HG03108 (cell line): Measurements from ENCODE around the gene SUGCT.
"Not testable (repeated sequence)": the region's sequence is repeated elsewhere in the genome, so short reads cannot be mapped to it uniquely, and the experiment has no call there.

ENCODE experiments used
- ATAC-seq: cut with Tn5 transposase; IDR thresholded peaks from one replicate; pipeline ENCODE4 v1.9.1; 2021; ENCODE audit warnings: moderate library complexity; ENCODE audit not compliant: unreplicated experiment

SUGCT gene

DNA sequence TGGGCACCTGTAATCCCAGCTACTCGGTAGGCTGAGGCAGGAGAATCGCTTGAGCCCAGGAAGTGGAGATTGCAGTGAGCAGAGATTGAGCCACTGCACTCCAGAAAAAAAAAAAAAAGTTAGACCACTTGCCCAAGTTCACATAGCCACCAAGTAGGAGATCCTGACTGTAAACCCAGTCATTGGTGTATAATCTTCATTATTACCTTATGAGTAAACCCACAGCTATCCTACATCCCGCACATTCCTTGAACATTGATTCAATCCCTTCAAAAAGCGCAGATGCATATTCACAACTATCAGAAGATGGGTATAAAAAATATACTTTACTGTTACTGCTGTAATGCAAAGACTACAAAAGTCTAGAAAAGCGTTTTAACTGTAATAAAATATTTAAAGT is 512.9 kb downstream of the SUGCT start:
- no peak for ATAC-seq

DNA sequence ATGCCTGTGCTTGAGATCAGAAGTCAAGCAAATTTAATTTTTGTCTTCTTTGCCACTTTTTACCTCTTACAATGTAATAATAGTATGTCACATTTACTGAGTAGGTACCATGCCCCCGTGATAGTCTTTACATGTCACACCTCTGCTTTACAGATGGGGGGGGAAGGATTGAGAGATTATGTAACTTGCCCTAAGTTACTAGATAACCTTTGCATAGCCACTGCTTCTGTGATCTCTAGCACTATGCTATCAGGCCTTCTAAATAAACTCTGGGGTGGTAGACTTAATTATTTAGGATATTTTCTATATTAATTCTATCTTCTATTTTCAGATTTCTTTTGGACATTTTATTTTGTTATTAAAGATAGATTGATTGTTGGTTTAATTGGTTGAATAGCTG is 514.4 kb downstream of the SUGCT start:
- no peak for ATAC-seq

DNA sequence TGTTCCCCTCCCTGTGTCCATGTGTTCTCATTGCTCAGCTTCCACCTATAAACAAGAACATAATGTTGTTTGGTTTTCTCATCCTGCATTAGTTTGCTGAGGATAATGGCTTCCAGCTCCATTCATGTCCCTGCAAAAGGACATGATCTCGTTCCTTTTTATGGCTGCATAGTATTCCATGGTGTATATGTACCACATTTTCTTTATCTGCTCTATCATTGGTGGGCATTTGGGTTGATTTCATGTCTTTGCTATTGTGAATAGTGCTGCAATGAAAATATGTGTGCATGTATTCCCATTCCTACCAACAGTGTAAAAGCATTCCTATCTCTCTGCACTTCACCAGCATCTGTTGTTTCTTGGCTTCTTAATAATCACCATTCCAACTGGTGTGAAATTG is 516.1 kb downstream of the SUGCT start:
- not testable (repeated sequence) for ATAC-seq

DNA sequence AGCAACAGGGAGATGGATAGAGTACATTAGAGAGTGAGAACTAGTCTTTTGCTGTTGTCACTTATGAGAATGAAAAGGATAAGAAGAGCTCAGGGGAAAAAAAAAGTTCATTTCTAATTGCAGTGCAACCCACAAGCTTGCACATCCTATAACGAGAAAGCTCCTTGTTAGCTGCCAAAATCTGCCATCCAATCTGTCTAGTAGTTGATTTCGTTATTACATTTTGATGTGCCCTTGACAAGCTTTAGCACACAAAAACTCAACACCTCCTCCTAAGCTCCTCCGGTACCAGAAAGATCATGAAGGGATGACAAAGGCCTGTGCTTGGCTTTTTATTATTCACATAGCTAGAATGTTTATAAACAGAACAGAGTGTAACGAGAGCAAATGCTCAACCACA is 519.4 kb downstream of the SUGCT start:
- ATAC-seq: no peak

DNA sequence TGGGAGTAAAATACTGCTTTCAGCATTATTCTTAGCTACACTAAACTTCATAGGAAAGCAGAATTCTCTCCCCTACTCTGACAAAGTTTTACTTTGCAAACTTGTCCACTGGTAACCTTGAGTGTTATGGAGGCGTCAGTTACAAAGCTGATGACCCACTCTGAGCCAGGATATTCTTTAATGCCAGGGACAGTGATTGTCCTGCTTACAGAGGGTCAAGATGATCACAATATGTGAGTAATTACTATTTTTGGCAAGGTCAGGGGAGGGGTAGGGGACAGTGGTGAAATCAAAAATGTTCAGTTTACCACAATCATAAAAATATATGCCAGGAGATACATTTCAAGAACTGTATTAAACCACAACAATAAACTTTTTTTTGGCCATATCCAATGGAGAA is 520.6 kb downstream of the SUGCT start:
- ATAC-seq: no peak

DNA sequence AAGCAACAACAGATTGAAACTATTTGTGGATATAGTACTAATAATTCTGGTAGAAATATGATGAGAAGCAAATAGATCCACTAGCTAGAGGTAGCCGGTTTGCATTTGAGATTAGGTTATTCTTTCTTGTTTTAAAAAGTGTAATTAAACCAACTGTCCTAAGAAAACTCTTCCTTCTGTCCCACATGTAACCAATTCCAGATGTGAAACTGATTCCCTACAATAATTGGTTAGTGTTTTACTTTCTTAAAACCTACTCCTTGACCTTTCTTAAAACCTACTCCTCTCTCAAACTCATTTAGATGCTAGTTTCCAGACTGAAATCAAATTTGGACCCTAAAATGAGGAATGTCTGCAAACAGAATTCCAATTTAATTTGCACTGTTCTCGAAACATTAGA is 521.5 kb downstream of the SUGCT start:
- no peak for ATAC-seq

DNA sequence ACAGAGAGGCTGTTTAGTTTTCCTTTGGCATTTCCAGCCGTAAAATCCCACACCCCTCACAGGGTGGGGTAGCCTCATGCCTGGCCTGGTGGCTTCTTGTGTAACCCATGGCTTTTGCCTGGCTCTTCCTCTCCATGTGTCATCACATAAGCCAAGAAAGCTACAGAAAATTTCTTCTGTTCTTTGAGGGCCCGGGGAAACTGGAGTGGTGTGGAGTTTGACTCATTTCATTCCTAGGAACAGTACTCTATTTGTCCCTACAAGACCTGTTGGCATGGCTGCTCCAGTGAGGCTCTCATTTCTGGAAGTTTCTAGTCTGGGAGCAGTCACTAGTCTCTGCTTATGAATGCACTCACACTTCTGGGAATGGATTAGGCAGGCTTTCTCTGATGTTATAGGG is 523.9 kb downstream of the SUGCT start:
- ATAC-seq: no peak

DNA sequence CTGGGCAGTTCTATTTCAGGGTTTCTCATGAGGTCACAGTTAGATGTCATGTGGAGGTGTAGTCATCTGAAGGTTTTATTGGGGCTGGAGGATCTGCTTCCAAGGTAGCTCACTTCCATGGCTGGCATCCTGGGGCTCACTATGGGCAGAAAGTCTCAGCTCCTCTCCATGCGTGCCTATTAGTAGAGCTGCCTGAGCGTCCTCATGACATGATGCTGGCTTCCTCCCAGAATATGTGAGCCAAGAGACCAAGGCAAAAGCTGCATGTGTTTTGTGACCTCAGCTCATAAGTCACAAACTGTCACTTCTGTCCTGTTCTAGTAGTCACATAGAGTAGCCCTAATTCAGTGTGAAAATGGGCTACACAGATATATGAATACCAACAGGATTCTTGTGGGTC is 524.4 kb downstream of the SUGCT start:
- ATAC-seq: no peak

DNA sequence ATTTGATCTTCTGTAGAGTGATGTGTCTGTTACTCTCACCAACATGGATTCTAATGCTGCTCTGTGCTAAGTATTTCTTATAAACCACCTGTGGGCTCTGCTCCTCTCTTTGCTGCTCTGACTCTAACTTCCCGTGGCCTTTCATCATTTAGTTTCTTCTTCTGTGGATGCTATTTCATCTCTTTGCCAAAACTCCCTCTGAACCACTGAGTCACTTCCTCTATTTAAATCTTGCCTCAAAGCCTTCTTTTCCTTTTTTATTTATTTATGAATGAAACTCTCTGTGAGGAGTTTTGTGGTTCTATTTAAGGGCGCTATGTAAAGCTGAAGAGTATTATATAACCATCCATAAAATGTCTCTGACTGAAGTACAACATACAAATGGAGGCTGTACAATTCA is 538.5 kb downstream of the SUGCT start:
- ATAC-seq: no peak

DNA sequence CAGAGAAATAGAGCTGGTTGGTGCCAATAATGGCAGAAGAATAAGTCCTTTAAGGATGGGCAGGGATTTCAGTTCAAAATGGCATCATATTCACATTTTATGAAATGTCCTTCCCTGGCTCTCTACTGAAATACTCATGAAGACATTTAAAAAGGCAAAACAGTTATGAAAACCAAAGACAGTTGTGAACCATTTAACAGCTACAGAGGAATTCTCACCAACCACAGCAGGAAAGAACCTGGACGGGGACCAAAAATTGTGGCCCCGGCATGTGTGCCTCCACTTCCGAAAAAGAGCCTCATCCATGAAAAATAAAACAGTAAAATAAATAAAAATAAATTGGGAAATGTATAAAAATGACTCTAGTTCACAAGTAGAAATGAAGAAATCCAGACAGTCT is 539.5 kb downstream of the SUGCT start:
- no peak for ATAC-seq

DNA sequence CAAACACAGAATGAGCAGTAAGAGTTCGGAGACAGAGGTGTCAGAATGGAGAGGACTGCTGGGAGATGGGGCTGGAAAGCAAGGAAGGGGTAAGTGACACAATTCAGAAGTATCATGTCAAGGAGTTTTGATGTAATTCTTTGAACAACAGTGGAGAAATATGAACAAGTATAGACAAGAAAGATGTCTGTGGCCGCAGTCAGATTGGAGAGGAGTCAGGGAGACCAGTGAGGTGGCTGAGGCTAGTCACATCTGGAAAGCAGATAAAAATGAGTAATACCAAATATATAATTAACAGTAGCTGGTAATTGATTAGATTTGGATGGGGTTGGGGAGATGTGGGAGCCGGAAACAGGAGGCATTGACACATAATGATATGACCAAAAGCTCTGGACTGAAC is 540.9 kb downstream of the SUGCT start:
- ATAC-seq: no peak

DNA sequence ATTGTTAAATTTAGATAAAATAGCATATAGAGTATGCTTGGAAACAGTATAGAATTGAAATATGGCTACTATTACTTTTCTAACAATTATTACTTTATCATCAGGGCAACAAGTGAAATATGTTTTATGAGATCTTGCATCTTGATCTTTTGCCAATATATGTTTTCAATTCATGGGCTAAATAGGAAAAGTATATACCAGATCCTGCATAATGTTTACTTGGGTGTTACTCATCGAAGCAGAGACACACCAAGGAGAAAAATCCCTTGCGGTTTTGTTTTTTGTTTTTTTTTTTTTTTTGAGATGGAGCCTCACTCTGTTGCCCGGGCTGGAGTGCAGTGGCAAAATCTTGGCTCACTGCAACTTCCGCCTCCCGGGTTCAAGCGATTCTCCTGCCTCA is 541.4 kb downstream of the SUGCT start:
- no peak for ATAC-seq

DNA sequence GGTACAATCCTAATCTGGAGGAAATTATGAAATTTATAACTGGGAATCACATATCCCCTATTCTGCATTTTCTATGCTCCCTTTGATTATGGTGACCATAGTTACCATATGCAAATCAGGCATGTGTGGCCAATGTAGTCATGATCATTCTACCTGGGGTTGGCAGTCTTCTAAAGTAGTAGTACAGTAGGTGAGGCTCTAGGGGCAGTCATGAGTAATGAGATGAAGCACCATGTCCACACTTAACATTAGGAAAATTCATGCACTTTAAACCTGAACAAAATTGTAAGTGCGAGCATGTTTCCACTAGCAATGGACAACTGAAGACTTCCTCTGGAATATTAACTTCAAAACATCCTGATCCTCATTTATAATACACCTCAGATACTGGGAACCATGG is 545.9 kb downstream of the SUGCT start:
- peak; percentile 63 for ATAC-seq

DNA sequence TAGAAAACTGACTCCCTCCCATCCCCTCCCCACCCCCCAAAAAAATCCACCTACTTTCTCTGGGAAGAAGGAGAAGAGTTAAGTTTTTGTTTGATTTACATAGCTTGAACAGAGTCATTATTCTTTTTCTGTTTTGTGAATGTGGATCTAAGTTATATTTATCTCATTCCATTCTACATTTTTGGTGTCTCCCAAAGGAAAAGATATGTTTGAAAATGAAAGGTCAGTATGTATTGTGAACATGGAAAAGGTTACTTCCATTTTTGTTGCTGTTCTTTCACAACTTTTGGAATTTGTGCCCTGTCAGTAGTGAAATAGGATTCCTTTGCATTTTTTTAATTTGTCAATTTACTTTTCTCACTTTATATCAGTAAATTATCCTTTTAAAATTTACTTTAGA is 547.9 kb downstream of the SUGCT start:
- ATAC-seq: no peak

DNA sequence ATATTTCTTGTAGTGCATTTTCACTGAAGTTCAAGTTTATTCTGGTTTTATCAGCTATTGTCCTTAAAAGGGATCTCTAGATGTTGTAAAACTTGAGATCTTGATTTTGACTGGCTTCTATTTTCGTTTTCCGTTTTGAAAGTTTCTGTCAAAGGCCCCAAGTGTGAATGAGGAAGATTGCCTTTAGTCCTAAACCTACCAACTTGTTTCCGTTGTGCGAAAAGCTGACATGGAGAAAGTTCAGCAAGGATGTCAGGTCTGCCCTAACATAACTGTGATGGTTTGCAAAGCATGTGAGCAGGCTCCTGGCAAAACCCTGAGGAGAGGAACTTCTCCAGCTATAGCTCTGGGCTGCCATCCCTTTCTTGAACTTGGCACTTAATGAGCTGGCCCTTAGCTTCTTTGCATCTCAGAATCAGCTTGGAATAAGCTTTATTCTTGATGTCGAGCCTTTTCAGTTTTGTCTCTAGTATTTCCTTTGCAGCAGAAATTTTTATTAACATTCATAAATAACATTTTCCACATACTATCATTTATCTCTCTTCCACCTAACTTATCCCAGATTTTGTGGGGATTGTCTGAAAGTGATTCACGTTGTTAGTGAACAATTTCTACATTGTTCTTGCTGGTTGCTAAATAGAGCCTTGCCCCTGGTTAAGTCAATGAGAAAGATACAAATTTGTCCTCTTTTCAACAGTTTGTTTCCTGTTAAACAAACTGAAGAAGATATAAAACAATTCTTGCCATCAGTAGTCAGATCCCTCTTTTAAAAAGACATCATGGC is 559.4 kb downstream of the SUGCT start:
- ATAC-seq: no peak

DNA sequence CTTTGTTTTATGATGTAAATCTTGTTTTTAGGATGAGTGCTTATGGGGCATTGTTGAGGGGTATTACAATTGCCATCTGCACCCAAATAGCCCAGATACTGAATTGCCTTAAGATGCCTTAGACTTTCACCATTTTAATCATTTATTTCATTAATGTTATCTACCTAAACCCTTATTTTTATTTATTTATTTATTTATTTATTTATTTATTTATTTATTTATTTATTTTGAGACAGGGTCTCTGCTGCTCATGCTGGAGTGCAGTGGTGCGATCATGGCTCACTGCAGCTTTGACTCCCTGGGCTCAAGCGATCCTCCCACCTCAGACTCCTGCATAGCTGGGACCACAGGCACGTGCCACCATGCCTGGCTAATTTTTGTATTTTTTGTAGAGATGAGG is 560.2 kb downstream of the SUGCT start:
- no peak for ATAC-seq

DNA sequence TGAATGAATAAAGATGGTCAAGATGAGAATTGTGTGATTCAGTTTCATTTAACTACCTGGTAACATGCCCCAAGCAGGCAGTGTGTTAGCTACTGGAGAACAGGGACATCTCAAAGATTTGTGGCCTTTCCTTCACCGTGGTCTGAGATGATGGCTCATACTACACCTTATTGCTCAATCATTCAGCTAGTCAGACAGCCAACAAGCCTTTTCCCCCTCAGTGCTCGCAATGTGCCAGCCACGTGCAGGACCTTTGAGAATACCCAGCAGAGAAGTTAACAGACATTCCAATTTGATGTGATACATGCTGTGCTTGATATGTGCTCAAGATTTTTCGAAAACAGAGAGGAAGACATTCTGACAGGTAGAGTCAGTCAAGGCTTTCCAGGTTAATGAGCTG is 562.8 kb downstream of the SUGCT start:
- no peak for ATAC-seq

DNA sequence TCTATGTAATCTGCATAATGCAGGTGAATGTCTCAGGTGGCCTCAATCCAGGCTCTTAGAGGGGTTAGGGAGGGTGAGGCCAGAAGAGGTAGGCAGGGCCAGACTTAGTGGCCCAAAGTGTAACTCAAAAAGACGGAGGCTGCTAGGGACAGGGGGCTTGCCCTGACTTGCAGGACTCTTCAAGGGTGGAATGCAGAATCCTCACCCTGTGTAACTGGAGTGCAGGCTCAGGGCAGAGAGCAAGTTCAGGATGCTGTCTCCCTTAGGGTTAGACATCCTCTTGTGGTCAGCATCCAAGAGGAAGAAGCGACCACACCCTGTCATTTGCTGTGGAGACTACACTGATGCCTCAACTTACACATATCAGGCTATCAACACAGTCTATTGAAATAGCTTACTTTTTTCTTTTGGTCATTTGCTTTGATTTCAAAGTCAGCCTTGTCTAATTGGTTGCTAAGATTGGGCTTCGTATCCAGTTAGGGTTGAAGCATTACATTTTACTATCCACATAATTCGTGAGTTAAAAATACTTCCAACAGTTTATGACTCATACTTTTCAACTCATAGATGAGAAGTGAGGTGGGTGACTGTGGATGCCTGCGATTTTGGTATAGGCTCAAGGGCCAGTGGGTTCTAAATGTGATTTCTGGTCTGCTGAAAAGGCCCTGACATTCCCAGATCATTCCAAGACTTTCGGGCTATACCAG is 563.6 kb downstream of the SUGCT start:
- no peak for ATAC-seq

DNA sequence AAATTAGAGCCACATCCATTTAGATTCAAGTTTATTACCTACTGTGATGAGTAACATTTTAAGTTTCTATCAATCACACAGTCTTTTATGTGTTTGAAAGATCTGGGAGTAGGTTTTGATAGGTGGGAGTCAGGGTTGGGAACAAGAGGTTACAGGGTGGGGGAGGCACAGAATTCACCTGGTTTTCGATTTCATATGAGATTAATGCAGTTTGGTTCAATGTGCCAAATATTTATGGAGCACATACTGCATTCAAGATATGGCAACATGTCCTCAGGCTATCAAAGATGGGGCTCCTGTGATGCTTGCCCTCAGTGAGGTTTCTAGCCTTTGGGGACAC is 564.1 kb downstream of the SUGCT start:
- no peak for ATAC-seq

DNA sequence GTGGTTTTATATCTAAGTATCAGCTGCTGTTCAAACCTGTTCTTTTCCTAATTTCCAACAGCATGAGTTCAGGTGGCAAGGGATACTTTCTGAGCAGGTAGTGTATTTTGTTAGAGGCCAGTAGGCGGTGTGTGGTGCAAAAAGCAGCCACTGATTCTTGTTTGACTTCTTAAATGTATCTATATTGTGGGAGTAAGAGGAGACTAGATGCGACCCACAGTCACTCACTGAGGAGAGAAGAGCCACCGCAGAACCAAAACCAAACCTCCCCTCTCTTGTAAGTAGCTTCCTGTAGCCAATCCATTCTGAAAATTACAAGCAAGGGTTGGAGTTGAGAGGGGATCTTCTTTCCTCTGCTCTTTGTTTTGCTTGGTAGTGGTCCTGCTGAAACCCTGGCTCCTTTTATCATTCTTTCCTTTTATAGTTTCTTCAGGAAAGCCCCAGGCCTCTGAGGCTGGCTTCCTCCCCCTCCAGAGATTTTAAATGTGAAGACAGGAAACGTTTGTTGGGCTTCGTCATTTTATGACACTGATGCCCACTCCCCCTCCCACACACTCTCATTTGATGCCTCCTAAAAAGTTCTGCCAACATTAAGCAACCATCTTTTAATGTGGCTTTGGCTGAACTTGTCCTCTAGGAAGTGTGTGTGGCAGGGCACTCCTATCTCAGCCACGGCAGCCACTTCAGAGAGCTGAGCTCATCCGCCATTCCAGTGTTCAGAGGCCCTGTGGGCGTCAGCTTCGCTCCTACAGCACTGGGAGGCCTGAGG is 566.0 kb downstream of the SUGCT start:
- no peak for ATAC-seq

DNA sequence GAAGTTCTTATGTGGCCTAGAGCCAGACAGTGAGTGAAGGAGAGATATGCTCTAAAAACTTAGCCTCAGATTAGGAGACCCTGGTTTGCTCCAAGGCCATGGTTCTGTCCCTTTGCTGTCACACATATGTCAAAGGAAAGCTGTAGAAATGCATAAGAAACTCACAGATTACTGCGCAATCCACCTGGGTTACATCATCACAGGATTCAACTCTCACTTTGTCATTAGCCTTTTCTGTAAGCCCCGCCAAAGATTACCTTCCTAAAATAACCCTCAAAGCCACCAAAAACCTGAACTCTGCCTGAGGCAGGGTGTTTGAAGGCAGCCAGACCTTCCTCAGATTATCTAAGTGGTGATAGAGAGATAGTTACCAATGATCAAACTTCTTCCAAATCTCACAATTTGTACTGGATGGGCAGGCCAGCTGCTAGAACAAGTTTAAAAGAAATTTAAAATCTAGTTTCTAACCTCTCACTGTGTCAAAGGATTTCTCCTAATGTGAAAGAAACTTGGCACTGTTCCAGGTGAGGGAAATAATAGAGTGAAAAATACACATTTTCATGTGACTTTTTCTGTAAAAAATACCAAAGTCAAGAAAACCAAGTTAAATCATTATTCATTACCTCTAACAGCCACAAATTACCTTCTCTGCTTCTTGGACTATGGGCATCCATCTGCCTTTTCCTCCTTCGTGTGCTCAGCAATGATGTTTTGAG is 567.2 kb downstream of the SUGCT start:
- no peak for ATAC-seq
